Fibroblast of skin of left biceps (primary cell): ENCODE measurements around the gene GABRD.

Experiments used
- DNase-seq, 2 experiments: peaks; one replicate each; pipeline ENCODE4 v3.0.0-alpha.2; 2013; ENCODE audit warnings: low read depth in 2 of 2

GABRD gene

GRCh38 chr1:2039251-2039650 is 20.1 kb downstream of the GABRD start:
- no peak for DNase-seq

GRCh38 chr1:2041305-2041704 is 22.2 kb downstream of the GABRD start:
- no peak for DNase-seq

- no peak for DNase-seq
These were observed 22.7 kb downstream of the GABRD start for GRCh38 chr1:2041887-2042286.

GRCh38 chr1:2042830-2043773 is 24.0 kb downstream of the GABRD start:
- DNase-seq, result no peak

- no peak for DNase-seq
These were observed 24.7 kb downstream of the GABRD start for GRCh38 chr1:2043886-2044285.

GRCh38 chr1:2044510-2045319 is 25.6 kb downstream of the GABRD start:
- peak; percentile 3 to 8 for DNase-seq

GRCh38 chr1:2045468-2046173 is 26.5 kb downstream of the GABRD start:
- DNase-seq, result no peak

GRCh38 chr1:2046174-2046917 is 27.2 kb downstream of the GABRD start:
- DNase-seq, result no peak

- no peak for DNase-seq
These were observed 28.0 kb downstream of the GABRD start for GRCh38 chr1:2046953-2047748.

GRCh38 chr1:2047749-2048729 is 28.9 kb downstream of the GABRD start:
- DNase-seq, result no peak

GRCh38 chr1:2049225-2049717 is 30.1 kb downstream of the GABRD start:
- no peak for DNase-seq

GRCh38 chr1:2049718-2050431 is 30.7 kb downstream of the GABRD start, which contains the start of gene PRKCZ:
TSS of gene PRKCZ (plus strand) at chr1:2050411. CDS start at chr1:2050631, 220 bp downstream.
- no peak for DNase-seq

GRCh38 chr1:2050461-2050792 is 31.3 kb downstream of the GABRD start:
- DNase-seq, result no peak

GRCh38 chr1:2050793-2051682 is 31.9 kb downstream of the GABRD start:
- no peak for DNase-seq

- no peak for DNase-seq
These were observed 33.0 kb downstream of the GABRD start for GRCh38 chr1:2052054-2052679.

- DNase-seq, result no peak
These were observed 33.6 kb downstream of the GABRD start for GRCh38 chr1:2052756-2053155.

GRCh38 chr1:2053217-2053616 is 34.1 kb downstream of the GABRD start:
- no peak for DNase-seq
